NCI-H748 (cell line): ENCODE data around the gene CASQ2.
A peak's percentile ranks its signal among the peaks of the same experiment; 100 is the strongest.

Source experiments
- DNase-seq: peaks from one replicate; lab custom pipeline; 2025; ENCODE audit not compliant: unreplicated experiment; lab: John Stamatoyannopoulos, UW

Gene CASQ2

GRCh38 chr1:115732316-115732715, 36.2 kb downstream of the CASQ2 start:
- DNase-seq, result no peak

DNA sequence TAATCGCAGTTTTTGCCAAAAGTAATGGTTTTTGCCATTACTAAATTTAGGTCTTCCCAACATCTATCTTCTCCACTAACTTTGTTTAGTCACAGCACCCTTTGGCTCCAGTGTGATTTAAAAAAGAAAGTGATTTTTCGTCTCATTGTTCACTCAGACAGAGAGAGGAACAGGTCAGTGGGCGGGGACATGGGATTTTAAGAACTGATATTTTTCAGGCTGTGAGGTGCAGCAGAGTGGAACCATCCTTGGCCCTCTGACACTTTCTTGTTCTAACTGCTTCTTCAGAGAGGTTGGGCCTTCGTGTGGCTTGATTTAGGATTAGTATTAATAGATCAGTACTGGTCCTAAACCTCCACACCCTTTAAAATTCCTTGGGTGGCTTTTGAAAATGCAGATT, 38.8 kb downstream of the CASQ2 start:
- no peak for DNase-seq

DNA sequence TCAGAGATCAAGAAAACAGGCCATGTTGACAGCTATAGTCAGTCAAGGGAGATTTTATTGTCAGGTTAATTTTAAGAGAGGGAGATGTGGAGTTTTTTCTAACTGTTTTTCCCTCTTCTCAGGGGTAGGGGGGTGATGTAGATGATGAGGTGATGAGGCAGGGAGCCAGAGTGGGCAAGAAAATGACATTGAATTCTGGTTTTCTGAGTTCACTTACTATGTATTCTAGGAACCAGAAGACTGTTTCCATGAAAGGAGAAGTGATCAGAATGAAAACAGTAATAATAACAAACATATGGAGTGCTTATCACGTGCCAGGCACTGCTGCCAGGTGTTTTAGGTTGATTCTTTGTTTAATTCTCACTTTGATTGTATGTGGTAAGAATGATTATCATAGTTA, 40.2 kb downstream of the CASQ2 start:
- DNase-seq, result no peak

- no peak for DNase-seq
Measured at GRCh38 chr1:115727706-115728249, 40.7 kb downstream of the CASQ2 start.

DNA sequence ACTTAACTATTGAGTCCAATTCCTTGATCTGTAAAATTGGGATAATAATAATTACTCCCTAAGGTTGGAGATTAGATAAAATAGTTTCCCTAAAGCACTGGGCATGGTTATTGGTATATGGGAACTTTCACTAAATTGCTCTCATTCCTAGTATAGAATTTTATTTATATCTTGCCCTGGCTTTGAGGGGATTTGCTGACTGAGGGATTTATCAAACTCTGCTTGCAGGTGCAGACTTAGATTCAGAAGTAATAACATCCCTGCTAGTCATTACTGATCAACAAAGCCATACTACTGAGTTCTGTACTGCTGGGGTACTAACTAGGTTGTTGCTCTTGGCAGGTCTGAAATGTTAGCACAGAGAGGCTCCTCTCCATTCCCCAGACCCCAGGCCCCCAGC, 41.9 kb downstream of the CASQ2 start:
- DNase-seq, result no peak

- DNase-seq, result no peak
Measured at GRCh38 chr1:115726161-115726560, 42.4 kb downstream of the CASQ2 start.

- no peak for DNase-seq
Measured at GRCh38 chr1:115725600-115725999, 42.9 kb downstream of the CASQ2 start.

- DNase-seq, result no peak
Measured at GRCh38 chr1:115723756-115724155, 44.8 kb downstream of the CASQ2 start.

DNA sequence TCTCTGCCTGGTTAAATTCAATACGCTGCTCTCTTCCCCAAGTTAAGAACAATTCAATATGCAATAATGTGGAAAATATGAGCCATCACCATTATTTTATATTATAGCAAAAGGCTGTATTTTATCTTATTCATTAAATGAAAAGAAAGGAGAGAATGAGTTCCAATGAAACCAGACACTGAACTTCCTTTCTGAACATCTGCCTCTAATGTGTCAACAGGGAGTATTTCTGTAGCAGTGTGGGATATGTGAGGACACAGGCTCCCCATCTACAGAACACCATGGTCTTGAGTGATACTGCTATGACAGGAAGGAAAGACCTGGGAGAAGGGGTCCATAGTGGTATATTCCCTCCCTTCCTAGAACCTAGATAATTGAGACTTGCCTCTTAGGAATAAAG, 46.3 kb downstream of the CASQ2 start:
- no peak for DNase-seq

GRCh38 chr1:115719285-115719684, 49.2 kb downstream of the CASQ2 start:
- no peak for DNase-seq

DNA sequence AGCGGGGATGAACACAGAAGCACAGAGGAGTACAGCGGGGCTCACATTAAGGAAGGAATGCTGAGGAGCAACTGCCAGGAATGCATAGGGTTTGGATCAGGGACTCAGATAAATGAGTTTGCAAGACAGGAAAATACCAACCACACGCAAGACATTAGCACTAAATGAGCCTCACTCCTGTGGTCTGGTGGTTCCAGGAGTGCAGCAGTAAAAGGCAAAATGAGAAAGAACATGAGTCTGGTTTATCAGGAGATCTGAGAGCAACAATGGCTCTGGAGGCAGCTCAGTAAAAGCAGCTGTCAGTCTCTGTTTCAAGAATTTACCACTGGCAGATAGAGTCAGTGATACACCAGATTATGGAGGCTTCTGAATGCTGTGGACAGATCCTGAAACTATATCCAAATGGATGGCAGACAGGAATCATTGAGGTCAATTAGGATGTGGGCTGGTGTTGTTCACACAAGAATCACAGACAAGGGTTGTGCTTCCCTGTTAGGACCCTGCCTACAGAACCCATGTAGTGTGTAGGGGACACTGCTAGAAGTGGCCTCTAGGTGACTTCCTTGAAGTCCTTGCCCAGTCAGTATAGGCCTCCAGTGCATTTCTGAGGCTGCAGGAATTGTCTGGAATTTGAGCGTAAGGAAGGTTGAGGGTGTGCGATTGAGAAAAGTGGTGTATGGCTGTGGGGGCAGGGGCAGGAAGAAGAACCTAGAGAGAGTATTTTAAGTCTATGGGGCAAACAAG, 50.3 kb downstream of the CASQ2 start:
- DNase-seq, result no peak

GRCh38 chr1:115717541-115717940, 51.0 kb downstream of the CASQ2 start:
- peak; percentile 58 for DNase-seq

- peak; percentile 71 for DNase-seq
Measured at GRCh38 chr1:115714572-115715141, 53.9 kb downstream of the CASQ2 start.

DNA sequence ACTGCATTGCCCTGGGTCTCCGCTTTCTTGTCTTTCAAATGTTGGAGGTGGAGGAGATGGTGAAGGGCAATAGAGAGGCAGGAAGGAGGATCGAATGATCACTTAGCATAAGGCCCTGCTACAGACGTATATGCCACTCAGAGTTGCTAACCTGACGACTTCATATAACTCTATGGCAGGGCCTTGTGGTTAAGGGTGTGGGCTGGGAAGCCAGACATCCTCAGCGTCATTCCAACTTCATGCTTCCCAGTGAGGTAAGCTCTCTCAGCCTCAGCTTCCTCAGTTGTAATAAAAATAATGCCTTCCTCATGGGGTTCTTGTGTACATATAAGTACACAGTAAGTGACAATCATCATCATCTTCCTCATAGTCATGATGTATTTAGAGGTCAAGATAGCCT, 54.6 kb downstream of the CASQ2 start:
- DNase-seq, result no peak

GRCh38 chr1:115712911-115713609, 55.5 kb downstream of the CASQ2 start:
- no peak for DNase-seq

DNA sequence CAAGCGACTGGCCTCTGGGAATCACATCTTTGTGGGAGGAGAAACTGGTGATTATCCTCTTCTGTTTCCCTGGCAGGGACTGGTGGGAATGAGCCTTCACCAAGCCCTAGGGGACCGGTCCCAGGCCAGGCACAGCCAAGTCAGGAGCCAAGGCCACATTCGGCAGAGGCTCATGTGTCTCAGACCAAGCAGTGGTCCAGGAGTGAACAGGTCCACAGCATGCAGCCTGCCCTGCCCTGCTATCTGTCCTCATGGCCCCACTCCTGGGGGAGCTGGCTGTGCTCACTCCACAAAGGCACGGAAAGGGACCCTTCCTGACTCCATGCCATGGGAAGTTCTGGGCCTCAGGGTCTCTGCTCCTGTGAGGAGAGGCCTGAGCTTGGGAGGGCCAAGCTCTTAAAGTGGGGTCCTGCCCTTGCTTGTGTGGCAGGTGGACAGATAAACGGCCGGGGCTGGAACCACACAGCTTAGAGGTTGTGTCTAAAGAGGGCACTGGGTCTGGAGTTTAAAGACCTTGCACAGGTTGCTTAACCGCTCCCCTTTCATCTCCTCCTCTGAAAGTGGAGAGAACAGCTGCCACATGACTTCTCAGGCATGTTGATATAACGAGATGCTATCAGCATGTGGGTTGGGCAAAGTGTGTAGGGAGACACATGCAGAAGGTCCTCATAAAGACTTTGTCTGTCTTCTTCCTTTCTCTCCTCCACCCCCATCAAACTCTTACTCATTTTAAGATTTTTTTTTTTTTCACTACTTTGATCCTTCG, 57.5 kb downstream of the CASQ2 start:
- no peak for DNase-seq

GRCh38 chr1:115706587-115707425, 61.7 kb downstream of the CASQ2 start:
- peak; percentile 60 for DNase-seq

GRCh38 chr1:115705963-115706362, 62.6 kb downstream of the CASQ2 start:
- DNase-seq, result no peak

DNA sequence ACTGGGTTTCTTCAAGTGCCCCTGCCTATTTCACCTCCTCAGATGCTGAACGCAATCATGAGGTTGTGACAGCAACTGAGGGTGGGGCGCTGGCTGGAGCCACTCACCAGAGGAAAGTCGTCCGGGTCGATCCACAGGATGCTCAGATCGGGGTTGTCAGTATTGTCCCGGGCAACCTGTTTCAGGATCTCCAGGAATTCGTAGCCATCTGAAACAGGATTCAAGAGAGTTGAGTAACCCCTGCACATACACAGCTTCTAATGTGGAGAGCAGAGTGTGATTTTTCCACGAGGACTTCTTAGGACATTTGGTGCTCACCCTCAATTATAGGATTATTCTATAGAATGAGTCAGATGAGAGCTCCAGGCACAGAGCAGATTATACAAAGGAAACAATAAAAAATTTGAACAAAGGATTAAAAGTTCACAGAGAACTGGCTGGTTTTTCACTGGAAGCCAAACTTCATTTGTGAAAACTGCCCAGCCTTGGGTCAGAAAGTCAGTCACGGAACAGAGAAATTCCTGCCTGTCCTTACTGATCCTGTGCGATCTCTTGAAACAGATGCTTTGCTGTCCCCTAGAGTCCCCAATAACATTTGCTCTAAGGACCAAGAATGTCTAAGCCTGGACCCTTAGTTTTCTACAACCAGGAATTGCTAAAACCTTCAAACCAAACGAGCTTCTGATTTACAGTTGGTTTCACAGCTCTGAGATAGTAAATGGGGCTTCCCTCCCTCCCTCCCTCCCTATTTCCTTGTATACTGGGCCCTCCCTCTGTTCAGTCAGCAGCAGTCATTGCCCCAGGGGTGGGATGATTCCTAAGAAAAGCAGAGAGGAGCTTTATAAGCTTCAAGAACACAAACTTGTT, 63.2 kb downstream of the CASQ2 start:
- no peak for DNase-seq
